HG03442 (cell line): ENCODE measurements around the gene HS3ST5.

Experiments
- ATAC-seq: cut with Tn5 transposase; IDR thresholded peaks from one replicate; pipeline ENCODE4 v1.9.1; 2021; ENCODE audit warnings: mild to moderate bottlenecking, moderate library complexity; ENCODE audit not compliant: unreplicated experiment

The HS3ST5 gene, protein sequence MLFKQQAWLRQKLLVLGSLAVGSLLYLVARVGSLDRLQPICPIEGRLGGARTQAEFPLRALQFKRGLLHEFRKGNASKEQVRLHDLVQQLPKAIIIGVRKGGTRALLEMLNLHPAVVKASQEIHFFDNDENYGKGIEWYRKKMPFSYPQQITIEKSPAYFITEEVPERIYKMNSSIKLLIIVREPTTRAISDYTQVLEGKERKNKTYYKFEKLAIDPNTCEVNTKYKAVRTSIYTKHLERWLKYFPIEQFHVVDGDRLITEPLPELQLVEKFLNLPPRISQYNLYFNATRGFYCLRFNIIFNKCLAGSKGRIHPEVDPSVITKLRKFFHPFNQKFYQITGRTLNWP

DNA sequence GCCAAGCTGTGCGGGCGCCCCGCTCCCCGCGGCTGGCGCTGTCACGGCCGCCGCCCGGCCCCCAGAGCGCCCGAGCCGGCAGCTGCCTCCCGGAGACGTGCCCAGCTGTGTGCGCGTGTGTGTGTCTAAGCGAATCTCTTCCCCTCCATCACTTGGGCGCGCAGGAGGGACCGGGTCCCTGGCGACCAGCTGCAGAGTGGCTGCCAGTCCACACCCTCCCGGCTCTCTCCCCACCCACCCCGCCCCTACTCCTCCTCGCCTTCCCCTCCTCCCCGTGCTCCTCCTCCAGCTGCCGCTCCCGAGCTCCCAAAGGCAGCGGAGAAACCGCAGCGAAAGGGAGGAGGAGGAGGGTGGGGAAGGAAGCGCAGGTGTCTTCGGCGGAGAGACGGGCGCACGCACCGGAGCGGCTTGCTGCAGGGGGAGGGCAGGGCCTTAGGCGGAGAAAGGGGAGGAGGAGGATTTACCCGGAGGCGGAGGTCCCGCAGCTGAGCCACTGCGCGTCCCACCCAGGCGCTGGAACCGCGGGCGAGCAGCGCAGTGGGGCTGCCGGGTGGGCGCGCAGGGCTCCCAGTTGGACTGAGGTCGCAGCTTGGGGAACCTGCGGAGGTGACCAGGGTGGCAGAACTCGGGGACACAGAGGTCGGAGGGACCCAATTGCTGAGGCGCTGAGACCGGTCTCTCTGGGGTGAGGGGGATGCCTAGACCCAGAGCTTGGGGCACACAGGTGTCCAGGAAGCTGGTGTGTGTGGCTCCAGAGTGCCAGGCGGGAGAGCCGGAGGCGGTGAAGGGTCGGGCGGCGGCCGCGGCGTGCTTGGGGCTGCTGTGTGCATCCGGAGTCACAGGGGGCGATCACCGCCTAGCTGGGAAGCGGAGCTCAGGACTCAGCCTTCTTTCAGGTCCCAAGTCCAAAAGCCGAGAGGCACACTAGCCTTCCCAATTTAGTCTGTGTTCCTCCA lies at the start of gene HS3ST5:
TSS of gene HS3ST5 (minus strand) at position 198 of the 956 bp plus-strand sequence. CDS start 280,178 bp downstream, outside the sequence.
- no peak for ATAC-seq

DNA sequence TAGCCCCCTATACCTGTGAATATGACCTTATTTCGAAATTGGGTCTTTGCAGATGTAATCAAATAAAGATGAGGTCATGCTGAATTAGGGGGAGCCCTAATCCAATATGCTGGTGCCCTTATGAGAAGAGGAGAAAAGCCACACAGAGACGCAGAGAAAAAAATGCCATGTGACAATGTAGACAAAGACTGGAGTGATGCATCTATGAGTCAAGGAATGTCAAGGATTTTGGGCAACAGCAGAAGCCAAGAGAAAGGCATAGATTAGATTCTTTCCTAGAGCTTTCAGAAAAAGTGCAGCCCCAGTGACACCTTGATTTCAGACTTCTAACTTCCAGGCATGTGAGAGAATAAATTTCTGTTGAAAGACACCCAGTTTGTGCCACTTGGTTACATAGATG lies 47.4 kb upstream of the HS3ST5 start:
- ATAC-seq = no peak

GRCh38 chr6:114389111-114389510 lies 46.3 kb upstream of the HS3ST5 start:
- ATAC-seq = no peak

DNA sequence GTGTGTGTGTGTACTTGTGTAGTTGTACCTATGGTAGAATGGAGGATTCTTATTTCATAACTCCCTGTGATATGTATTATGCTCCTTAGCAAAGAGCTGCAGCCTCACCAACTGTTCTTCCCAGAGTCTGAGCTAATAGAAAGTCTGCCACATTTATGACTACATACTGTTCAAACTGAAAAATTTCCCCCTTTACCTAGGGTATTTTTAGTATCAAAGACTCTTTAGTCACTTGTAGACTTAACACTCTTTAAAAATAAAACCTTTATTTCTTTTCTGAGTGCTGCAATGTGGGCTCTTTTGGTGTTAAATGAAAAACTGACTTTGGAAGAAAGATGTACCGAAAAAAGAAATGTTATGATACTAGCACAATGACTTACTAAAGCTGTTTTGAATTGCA lies 39.6 kb upstream of the HS3ST5 start:
- no peak for ATAC-seq

DNA sequence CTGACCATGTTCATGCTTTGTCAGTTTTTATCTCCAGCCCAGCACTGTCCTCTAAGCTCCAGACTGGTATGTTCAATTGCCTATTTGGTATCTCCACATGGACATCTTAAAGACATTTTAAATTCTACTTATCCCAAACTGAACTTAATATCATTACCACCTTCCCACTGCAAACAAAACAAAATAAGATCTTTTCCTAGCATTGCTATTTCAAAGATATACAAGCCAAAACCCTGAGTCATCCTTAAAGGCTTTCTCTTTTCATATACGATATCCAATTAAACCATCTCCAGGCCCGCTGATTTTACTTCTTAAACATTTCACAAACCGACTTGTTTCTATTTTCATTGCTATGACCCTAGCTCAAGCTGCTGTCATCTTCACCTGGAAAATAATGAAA lies 35.1 kb upstream of the HS3ST5 start:
- ATAC-seq = no peak

- no peak for ATAC-seq
Observed at GRCh38 chr6:114376611-114377175, 33.9 kb upstream of the HS3ST5 start.

GRCh38 chr6:114375541-114376192 lies 32.8 kb upstream of the HS3ST5 start:
- ATAC-seq = no peak

DNA sequence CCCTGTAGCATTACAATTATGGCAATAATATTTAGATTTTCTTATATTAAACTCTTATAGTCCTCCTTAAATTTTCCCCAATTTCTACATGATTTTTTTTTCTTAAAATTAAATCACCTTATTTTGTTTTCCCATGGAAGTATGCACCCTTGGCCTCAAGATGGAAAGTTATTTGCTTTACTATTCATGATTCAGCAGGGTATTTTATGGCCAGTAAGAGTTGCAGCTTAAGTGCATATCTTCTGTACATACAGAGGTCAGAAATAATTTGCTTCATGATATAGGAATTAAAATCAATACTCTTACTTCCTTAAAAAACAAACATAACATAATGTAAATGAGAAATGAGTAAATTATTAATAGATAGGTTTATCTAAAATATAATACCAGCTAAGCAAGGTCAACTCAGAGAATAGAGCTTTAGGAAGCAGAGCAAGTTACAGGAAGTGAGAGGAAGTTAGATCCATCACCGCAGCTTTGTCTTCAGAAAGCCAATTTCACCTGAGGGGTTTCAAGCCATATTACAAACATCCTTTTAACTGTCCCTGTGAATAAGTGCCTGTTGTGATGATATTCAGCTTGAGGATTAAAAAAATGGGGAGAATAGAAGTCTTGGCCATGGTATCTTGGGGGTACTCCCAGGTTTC lies 24.6 kb upstream of the HS3ST5 start:
- ATAC-seq = no peak

DNA sequence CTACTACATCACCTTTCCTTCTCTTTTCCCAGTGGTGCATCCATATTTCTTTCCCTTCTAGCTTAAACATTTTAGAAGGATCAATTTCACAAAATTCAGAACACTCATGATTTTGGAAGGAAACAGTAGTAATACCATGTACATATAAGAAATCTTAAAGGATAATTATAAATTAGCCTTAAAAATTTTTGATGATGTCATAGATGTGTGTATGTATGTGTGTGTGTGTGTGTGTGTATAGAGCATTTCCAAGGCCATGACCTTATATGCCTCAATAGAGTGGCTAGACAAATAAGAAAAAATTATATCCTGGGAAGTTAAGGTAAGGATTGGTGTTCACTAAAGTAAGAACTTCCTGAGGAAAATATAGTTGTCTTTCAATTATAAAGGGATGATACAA lies 24.1 kb upstream of the HS3ST5 start:
- no peak for ATAC-seq

DNA sequence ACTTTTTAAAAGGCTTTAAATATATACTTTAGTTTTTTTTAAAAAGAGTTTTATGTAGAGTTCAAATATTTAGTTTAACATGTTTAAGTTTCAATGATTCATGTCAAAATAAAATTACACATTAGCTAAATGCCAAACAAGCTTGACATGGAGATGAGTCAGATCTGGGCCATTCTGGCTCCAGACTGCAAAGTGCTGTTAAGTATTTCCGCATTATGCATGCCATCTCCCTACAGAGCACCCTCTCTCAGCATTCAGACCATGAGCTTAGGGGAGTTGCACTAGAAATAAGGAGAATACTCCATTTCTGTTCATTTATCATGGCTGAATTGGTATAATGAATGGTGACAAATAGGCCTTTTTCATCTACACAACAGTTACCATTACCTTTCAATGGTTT lies 21.5 kb upstream of the HS3ST5 start:
- no peak for ATAC-seq

- no peak for ATAC-seq
Observed at GRCh38 chr6:114362957-114363356, 20.1 kb upstream of the HS3ST5 start.

- no peak for ATAC-seq
Observed at GRCh38 chr6:114362396-114362795, 19.6 kb upstream of the HS3ST5 start.

- no peak for ATAC-seq
Observed at GRCh38 chr6:114361036-114361435, 18.2 kb upstream of the HS3ST5 start.

DNA sequence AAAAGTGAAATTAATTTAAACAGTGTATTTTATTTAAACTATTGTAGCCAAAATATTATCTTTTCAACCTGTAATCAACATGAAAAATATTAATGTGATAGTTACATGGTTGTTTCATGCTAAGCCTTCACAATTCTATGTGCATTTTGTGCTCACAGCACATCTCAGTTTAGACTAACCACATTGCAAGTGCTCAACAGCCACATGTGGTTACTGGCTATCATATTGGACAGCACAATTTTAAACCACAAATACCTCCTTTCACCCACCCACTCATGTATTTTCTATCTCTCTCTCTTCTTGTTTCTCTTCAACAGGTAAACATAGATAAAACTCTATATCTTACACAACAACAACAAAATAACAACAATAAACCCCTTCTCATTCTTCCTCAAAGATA lies 12.5 kb upstream of the HS3ST5 start:
- ATAC-seq = no peak

GRCh38 chr6:114354482-114354881 lies 11.7 kb upstream of the HS3ST5 start:
- ATAC-seq = no peak

DNA sequence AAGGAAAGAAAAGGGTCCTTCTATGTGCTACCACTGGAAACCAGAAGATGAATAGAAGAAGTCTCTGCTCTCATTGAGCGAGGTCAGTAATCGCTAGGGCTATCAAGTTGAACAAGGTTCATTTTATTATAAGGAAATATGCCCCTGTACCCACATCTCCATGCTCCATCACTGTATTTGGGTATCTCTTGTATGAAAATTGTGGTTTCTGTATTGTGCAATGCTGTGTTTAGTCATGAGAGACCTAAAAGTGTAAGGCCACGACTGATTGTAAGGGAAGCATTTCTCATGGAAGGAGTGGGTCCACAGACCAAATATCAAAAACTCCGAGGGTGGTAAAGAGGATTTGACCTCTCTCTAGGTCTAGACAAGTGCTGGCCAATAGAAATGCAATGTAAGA lies 3.6 kb upstream of the HS3ST5 start:
- no peak for ATAC-seq

GRCh38 chr6:114344971-114345275 lies 2.1 kb upstream of the HS3ST5 start:
- ATAC-seq = no peak

DNA sequence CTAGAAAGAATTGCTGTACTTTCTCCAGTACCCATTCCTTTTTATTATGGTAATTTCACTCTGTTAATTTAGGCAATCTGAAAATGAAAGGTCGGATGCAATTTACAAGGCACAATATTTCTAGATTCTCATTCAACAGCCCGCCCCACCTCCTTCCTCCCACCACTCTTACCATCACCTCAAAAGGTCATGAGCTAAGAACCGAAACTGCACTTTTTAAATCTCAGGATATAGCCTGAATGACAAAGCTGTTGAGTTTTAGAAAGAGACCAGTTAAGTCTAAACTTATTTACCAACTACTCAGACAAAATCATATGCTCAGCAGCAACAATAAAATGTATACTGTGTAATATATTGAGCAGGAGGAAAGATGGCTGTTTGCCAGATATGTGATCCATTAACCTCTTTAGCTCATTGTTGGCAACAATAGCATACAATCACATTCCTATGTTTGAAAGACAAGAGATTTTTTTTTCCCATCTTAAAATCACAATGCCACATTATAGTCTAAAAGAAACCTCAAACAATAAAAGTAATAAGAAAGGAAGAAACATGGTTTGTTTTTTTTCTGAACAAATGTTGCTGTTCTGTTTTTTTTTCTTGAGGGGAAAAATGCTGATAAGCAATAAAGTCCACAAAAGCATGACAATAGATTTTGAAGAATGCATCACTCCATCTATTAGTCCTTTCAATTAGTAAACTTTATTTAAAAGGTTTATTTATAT lies 1.6 kb upstream of the HS3ST5 start:
- ATAC-seq = no peak

DNA sequence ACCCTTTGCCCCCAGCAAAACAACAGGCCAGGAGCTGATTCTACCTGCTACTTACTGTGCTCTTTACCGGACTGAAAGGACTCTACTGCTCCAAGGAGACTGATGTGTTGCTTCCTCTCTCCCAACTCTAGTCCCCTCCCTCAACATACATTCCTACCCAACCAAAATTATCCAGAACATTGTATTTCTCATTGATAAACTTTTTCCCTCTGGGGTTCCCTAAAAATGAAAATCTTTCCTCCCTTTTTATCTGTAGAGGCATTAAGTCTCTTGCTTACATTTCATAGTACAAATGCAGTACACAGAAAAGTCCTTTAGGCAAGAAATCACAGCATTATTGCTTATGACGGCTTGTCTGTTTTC lies 940 bp upstream of the HS3ST5 start:
- ATAC-seq = no peak

- ATAC-seq = no peak
Observed at GRCh38 chr6:114342086-114342825, 567 bp downstream of the HS3ST5 start.
